ENCODE data around the gene USP35. TPM values are rescaled to one million over a fixed set of nuclear protein-coding genes. Genes with fewer than 3 reads are reported as not detected.

The USP35 gene
- total RNA-seq (2013) = 4.8 TPM
- polyA plus RNA-seq = 1 to 10 TPM in 1 of 3 donors, under 1 TPM in 2; 0.42 to 7.6 (median 0.63) TPM
- 6.3 and 6.5 TPM in 2 replicates for polyA minus RNA-seq
- 2.0 to 12.6 (median 6.7) reads per million in 11 experiments for total RNA-seq

GRCh38 chr11:78188286-78189173 is at the start of gene USP35, which contains the start of gene KCTD21:
Gene USP35 (plus strand): TSS chr11:78188919. CDS start chr11:78196246, 7,327 bp downstream.
Gene KCTD21 (minus strand): TSS chr11:78188626. CDS start chr11:78174554, 14,072 bp downstream.
- Histone ChIP-seq H3K79me2 (ENCODE audit: insufficient read depth, low read length) (peaks cover 38% of the 10 kb centered on the region), H3K4me2 (replicated peaks; ENCODE audit: extremely low read depth, low read length, poor library complexity, severe bottlenecking) (peak within 1 kb of the TSS; percentile 99), H3K9ac (ENCODE audit: insufficient read depth, low read length, poor library complexity, severe bottlenecking) (peak within 1 kb of the TSS; percentile 78), H3K4me1 (ENCODE audit: control insufficient read depth in 1 of 2, insufficient read depth in 2 of 2, low read length in 2 of 2) (peaks cover 41 to 50% of the 10 kb centered on the region in 2 donors), H2AFZ (ENCODE audit: insufficient read depth, low read depth, low read length, poor library complexity, severe bottlenecking) (peak within 1 kb of the TSS; percentile 96), H3K27me3 (ENCODE audit: control insufficient read depth in 2 of 2, insufficient read depth in 2 of 2, low read length in 2 of 2) (no peaks in the 10 kb centered on the region), H3K9me3 (replicated peaks in 1 of 2; ENCODE audit: control insufficient read depth in 1 of 2, insufficient read depth in 1 of 2, low read length in 2 of 2) (no peaks in the 10 kb centered on the region), H3K4me3 (replicated peaks in 1 of 3; ENCODE audit: low read depth in 2 of 3, low read length in 3 of 3) (peak within 1 kb of the TSS; percentile 77 to 96 (median 94)), H3K27ac (ENCODE audit: low read depth in 1 of 2, low read length in 2 of 2) (peak within 1 kb of the TSS; percentile 49 to 85), H4K20me1 (ENCODE audit: insufficient read depth, low read length) (peaks cover 8% of the 10 kb centered on the region), H3K36me3 (replicated peaks in 1 of 2; ENCODE audit: control insufficient read depth in 1 of 2, insufficient read depth in 2 of 2, low read length in 2 of 2) (peaks cover 5 to 6% of the 10 kb centered on the region in 2 donors)
- intact Hi-C loops (cut with micrococcal nuclease) = loop anchor here in 1 of 2 donors (1.0 to 5.0 kb wide), 2 partner anchors 51 to 194 kb away; partner anchors contain the start of genes ALG8 and INTS4
- H3K36me3 Mint-ChIP-seq = peaks cover 21 to 30% of the 10 kb centered on the region in 2 donors
- peaks cover 56% of the 10 kb centered on the region for H3K4me1 Mint-ChIP-seq
- peak; percentile 92 to 96 (median 96) for DNase-seq
- H3K27ac Mint-ChIP-seq = peak within 1 kb of the TSS; percentile 92 to 98 (median 96)
- no peak for TF ChIP-seq CTCF (IDR thresholded peaks at IDR 0.05)
- under 1% methylated on average over 57 of the region's 74 CpGs for WGBS (ENCODE audit: insufficient coverage)
- H3K27me3 Mint-ChIP-seq (ENCODE audit: low read depth in 3 of 3) = peaks cover 0 to 3% (median 0%) of the 10 kb centered on the region in 3 donors
- H3K9me3 Mint-ChIP-seq = peaks cover 0 to 3% (median 0%) of the 10 kb centered on the region in 7 donors
- peak within 1 kb of the TSS; percentile 96 to 97 for H3K4me3 Mint-ChIP-seq
